Dermis microvascular lymphatic vessel endothelial cell (primary cell): Measurements from ENCODE around the gene SMC5. TPM values are rescaled to one million over a fixed set of nuclear protein-coding genes. Genes with fewer than 3 reads are reported as not detected.
"Not testable (repeated sequence)": the region's sequence is repeated elsewhere in the genome, so short reads cannot be mapped to it uniquely, and the experiment has no call there.

Experiments
- DNase-seq, 2 donors: peaks; one replicate each; pipeline versions ENCODE4 v3.0.0 to v3.0.0-alpha.2; 2010; ENCODE audit warnings: low read depth in 2 of 2
- total RNA-seq: library from RNA; depleted of rRNA; stranded (reverse); fragments of >200 nt; gene quantifications from 2 replicates; pipeline ENCODE4 v1.2.1, GENCODE V29; 2014

The SMC5 gene
- total RNA-seq, 1 donor from 2014 or later, result 15.5 TPM

- peak; percentile 7 to 25 for DNase-seq
These were observed 4.6 kb downstream of the SMC5 start for GRCh38 chr9:70263421-70263820.

- no peak for DNase-seq
These were observed 19.5 kb downstream of the SMC5 start for GRCh38 chr9:70278305-70278704.

GRCh38 chr9:70283848-70284247, 25.1 kb downstream of the SMC5 start:
- DNase-seq, result no peak

- no peak for DNase-seq
These were observed 26.5 kb downstream of the SMC5 start for GRCh38 chr9:70285246-70285645.

GRCh38 chr9:70285981-70286598, 27.3 kb downstream of the SMC5 start:
- no peak for DNase-seq

- DNase-seq, result peak in 1 of 2 donors; percentile 0
These were observed 31.8 kb downstream of the SMC5 start for GRCh38 chr9:70290626-70291025.

- peak in 1 of 2 donors; percentile 78 for DNase-seq
These were observed 32.7 kb downstream of the SMC5 start for GRCh38 chr9:70291446-70291845.

- no peak for DNase-seq
These were observed 33.5 kb downstream of the SMC5 start for GRCh38 chr9:70292253-70292652.

- no peak for DNase-seq
These were observed 34.4 kb downstream of the SMC5 start for GRCh38 chr9:70293214-70293613.

GRCh38 chr9:70297141-70297540, 38.4 kb downstream of the SMC5 start:
- DNase-seq, result no peak

GRCh38 chr9:70298245-70298771, 39.5 kb downstream of the SMC5 start:
- no peak for DNase-seq

GRCh38 chr9:70303268-70303667, 44.5 kb downstream of the SMC5 start:
- DNase-seq, result no peak

GRCh38 chr9:70304810-70305209, 46.0 kb downstream of the SMC5 start:
- no peak for DNase-seq

GRCh38 chr9:70315389-70315788, 56.6 kb downstream of the SMC5 start:
- DNase-seq, result no peak

- DNase-seq, result no peak
These were observed 59.2 kb downstream of the SMC5 start for GRCh38 chr9:70318002-70318401.

GRCh38 chr9:70322096-70322495, 63.3 kb downstream of the SMC5 start:
- DNase-seq, result no peak

- DNase-seq, result no peak
These were observed 66.2 kb downstream of the SMC5 start for GRCh38 chr9:70324963-70325362.

GRCh38 chr9:70328625-70329024, 69.8 kb downstream of the SMC5 start:
- DNase-seq, result not testable (repeated sequence)

- peak; percentile 10 to 44 for DNase-seq
These were observed 81.8 kb downstream of the SMC5 start for GRCh38 chr9:70340572-70340971.

GRCh38 chr9:70347046-70347445, 88.3 kb downstream of the SMC5 start:
- DNase-seq, result no peak

GRCh38 chr9:70352356-70352755, 93.6 kb downstream of the SMC5 start:
- DNase-seq, result no peak

GRCh38 chr9:70352802-70353201, 94.0 kb downstream of the SMC5 start:
- DNase-seq, result peak; percentile 11 to 28

GRCh38 chr9:70355801-70356200, 97.0 kb downstream of the SMC5 start:
- no peak for DNase-seq

GRCh38 chr9:70362952-70363351, 104.2 kb downstream of the SMC5 start:
- DNase-seq, result no peak
